ENCODE measurements around the gene CNNM4. TPM values are rescaled to one million over a fixed set of nuclear protein-coding genes. Genes with fewer than 3 reads are reported as not detected.

The CNNM4 gene
- total RNA-seq, 1 experiment from 2014 or later, result 14.0 TPM

- TF ChIP-seq PREB (CRISPR knock-in tag; IDR thresholded peaks at IDR 0.05; ENCODE audit: borderline replicate concordance), result peak; percentile 71; the same call in 1 of the 2 replicates
- peak; percentile 87 for TF ChIP-seq FOXK1 (CRISPR knock-in tag; IDR thresholded peaks at IDR 0.05)
- TF ChIP-seq ZNF532 (CRISPR knock-in tag; IDR thresholded peaks at IDR 0.05; ENCODE audit: borderline replicate concordance), result no peak
- no peak for TF ChIP-seq SMAD3 (CRISPR knock-in tag; IDR thresholded peaks at IDR 0.05; ENCODE audit: borderline replicate concordance)
- peak; percentile 67; the same call in 1 of the 2 replicates for TF ChIP-seq CREB1 (CRISPR knock-in tag; IDR thresholded peaks at IDR 0.05)
- TF ChIP-seq OVOL2 (CRISPR knock-in tag; IDR thresholded peaks at IDR 0.05; ENCODE audit: borderline replicate concordance), result no peak
- TF ChIP-seq E2F4 (CRISPR knock-in tag; IDR thresholded peaks at IDR 0.05; ENCODE audit: borderline replicate concordance, low read depth), result no peak
- TF ChIP-seq ETV6 (CRISPR knock-in tag; IDR thresholded peaks at IDR 0.05), result no peak; the same call in 1 of the 2 replicates
- no peak for TF ChIP-seq E2F5 (CRISPR knock-in tag; IDR thresholded peaks at IDR 0.05)
- TF ChIP-seq ZNF121 (CRISPR knock-in tag; IDR thresholded peaks at IDR 0.05), result peak; percentile 80; the same call in 1 of the 2 replicates
- 0 out of 2 replicates have a peak, but pooled peaks have one; percentile 23 for TF ChIP-seq CBFB (CRISPR knock-in tag; IDR thresholded peaks at IDR 0.05; ENCODE audit: low read depth)
- TF ChIP-seq CREM (CRISPR knock-in tag; IDR thresholded peaks at IDR 0.05), result 0 out of 2 replicates have a peak, but pooled peaks have one; percentile 59
These were observed 97.1 kb downstream of the CNNM4 start, which contains the start of gene ANKRD39 (continued) for GRCh38 chr2:96857667-96858372.

- peaks cover 21% of the 10 kb centered on the region for H3K4me1 Mint-ChIP-seq
- no peaks in the 10 kb centered on the region for H3K27me3 Mint-ChIP-seq (ENCODE audit: low read depth)
- 0 out of 2 replicates have a peak, but pooled peaks have one; percentile 28 for TF ChIP-seq ZMAT4 (CRISPR knock-in tag; IDR thresholded peaks at IDR 0.05)
- TF ChIP-seq GABPB1 (CRISPR knock-in tag; IDR thresholded peaks at IDR 0.05), result no peak
- 0 out of 2 replicates have a peak, but pooled peaks have one; percentile 10 for TF ChIP-seq ZNF232 (CRISPR knock-in tag; IDR thresholded peaks at IDR 0.05)
- 0 out of 2 replicates have a peak, but pooled peaks have one; percentile 57 for TF ChIP-seq ZNF532 (CRISPR knock-in tag; IDR thresholded peaks at IDR 0.05; ENCODE audit: borderline replicate concordance)
- peak; percentile 40; the same call in 1 of the 2 replicates for TF ChIP-seq NFE2L1 (CRISPR knock-in tag; IDR thresholded peaks at IDR 0.05)
- peaks cover 27% of the 10 kb centered on the region for H3K36me3 Mint-ChIP-seq
- ATAC-seq (peak; percentile 0; the same call in 1 of the 2 replicates), DNase-seq (ENCODE audit: low spot score) (no peak)
- no peaks in the 10 kb centered on the region for H3K9me3 Mint-ChIP-seq
- peak overlapping the region; percentile 76 for H3K4me3 Mint-ChIP-seq
- CTCF ChIA-PET, result interaction anchor here (0.8 to 5.6 kb wide), 30 partner anchors 9 to 309 kb away, joined by 3 to 252 read pairs (median 14); partner anchors contain the start of genes ANKRD36, CNNM3 and SEMA4C
- POLR2A ChIA-PET, result interaction anchor here (0.8 to 1.9 kb wide), 4 partner anchors 9 to 98 kb away, joined by 3 to 20 read pairs (median 6); no protein-coding TSS in a partner anchor
- peak overlapping the region; percentile 90 for H3K27ac Mint-ChIP-seq
These were observed 98.5 kb downstream of the CNNM4 start for GRCh38 chr2:96859099-96859649.

All from WTC11 (cell line).